IPS-18c (cell line): ENCODE data around the gene CBY2.
"Not testable (repeated sequence)": the region's sequence is repeated elsewhere in the genome, so short reads cannot be mapped to it uniquely, and the experiment has no call there.

ENCODE experiments used
- H3K4me3 ChIP-seq: 2 replicates; pipeline ENCODE4 v1.7.0; 2013; ENCODE audit warnings: low read depth, mild to moderate bottlenecking, low read length, moderate library complexity; ENCODE audit not compliant: insufficient read depth
- H3K9me3 ChIP-seq: one replicate; pipeline ENCODE4 v1.6.1; 2013; ENCODE audit warnings: mild to moderate bottlenecking, low read length, moderate library complexity; ENCODE audit not compliant: control insufficient read depth, insufficient read depth

The CBY2 gene

DNA sequence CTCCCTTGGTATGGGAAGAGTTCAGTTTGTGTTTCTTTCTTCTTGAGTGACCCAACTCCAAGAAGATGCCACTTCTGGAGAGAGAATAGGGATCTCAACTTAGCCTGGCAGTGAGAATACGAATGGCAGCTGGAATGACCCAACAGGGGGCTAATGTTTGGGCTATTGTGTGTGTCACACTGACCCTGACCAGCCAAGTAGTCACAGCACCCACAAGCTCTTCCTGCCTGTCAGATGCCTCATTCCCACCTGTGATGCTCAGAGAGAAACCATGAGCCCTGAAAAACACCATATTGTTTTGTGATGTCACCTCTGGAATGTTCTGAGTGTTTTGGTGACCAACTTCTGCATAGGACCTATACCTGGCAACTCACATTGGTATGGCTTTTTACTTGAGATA lies at the start of gene CBY2:
Gene CBY2 (plus strand): TSS at position 233 of the 400 bp plus-strand sequence. CDS start 71 bp downstream, at position 304.
- Histone ChIP-seq H3K4me3 (no peak within 1 kb of the TSS), H3K9me3 (no peaks in the 10 kb centered on the region)

DNA sequence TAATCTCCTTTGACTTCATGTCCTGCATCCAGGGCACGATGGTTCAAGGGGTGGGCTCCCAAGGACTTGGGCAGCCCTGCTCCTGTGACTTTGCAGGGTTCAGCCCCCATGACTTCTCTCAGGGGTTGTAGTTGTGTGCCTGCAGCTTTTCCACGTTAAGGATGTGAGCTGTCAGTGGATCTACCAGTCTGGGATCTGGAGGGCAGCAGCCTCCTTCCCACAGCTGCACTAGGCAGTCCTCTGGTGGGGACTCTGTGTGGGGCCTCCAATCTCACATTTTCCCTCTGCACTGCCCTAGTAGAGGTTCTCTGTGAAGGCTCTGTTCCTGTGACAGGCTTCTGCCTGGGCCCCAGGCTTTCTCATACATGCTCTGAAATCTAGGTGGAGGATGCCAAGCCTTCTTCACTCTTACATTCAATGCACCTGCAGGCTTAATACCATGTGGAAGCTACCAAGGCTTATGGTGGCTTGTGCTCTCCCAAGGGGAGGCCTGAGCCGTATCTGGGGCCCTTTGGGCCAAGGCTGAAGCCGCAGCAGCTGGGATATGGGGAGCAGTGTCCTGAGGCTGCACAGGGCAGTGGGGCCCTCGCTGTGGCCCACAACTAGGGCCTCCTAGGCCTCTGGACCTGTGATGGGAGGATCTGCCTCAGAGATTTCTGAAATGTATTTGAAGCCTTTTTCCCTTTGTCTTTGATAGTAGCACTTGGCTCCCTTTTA lies 47.3 kb upstream of the CBY2 start:
- no peak overlapping the region for H3K4me3 ChIP-seq

GRCh38 chr13:45658586-45659235 lies 43.4 kb upstream of the CBY2 start:
- Histone ChIP-seq H3K9me3 (no peaks in the 10 kb centered on the region), H3K4me3 (no peak overlapping the region)

More for the DNA sequence above, 47.3 kb upstream of the CBY2 start:
- H3K9me3 ChIP-seq: peaks cover 4% of the 10 kb centered on the region

DNA sequence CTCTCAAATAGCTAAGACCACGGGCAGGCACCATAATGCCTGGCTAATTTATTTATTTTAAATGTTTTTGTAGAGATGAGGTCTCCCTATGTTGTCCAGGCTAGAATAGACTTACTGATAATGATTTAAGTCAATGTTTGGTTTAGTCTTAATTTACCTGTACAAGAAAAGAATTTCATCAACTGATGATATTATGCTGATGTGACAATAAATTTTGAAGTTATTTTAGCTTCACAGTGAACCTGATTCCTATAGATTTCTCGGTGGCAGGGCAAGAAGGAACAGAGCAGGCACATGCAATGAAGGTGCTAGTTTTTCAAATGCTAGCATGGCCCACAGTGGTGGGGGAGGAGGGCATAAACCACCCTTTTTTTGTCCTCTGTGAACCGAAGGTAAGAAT lies 42.6 kb upstream of the CBY2 start:
- no peaks in the 10 kb centered on the region for H3K9me3 ChIP-seq
- no peak overlapping the region for H3K4me3 ChIP-seq

- H3K4me3 ChIP-seq, H3K9me3 ChIP-seq: not testable (repeated sequence)
Observed at GRCh38 chr13:45660458-45660857, 41.7 kb upstream of the CBY2 start.

GRCh38 chr13:45662162-45662561 lies 40.0 kb upstream of the CBY2 start:
- Histone ChIP-seq H3K9me3 (no peaks in the 10 kb centered on the region), H3K4me3 (no peak overlapping the region)

- H3K9me3 ChIP-seq, H3K4me3 ChIP-seq: not testable (repeated sequence)
Observed at GRCh38 chr13:45662903-45663302, 39.2 kb upstream of the CBY2 start.

GRCh38 chr13:45669626-45670025 lies 32.5 kb upstream of the CBY2 start:
- H3K9me3 ChIP-seq, H3K4me3 ChIP-seq: not testable (repeated sequence)

DNA sequence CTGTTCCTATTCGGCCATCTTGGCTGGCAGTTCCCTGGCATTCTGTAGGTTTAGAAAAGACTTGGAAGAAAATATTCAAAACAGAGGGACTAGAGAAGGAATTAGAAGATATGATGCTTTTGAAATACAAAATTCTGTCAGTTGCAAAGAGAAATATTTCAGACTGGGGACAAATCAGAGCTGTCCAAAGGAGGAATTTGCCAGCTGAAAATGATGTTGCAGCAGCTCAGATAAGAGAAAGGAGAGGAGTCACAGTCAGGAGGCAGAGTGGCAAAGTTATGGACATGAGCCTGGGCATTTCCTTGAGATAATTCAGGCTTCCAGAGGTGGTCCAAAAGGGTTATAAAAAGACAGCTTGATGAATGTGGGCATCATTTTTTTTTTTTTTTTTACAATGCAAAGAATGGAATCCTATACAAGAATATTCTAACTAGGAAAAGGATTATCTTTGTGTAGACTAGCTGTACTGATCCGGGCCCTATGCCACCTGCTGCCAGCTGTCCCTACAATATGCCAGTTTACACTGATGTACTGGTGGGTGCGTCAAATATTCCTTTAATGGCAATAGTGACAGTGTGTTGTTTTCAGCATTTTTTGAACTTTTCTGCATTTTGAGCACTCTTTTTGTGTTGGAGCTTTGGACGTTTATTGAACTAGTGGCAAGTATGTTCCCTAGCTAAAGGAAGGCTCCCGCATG lies 31.8 kb upstream of the CBY2 start:
- no peak overlapping the region for H3K4me3 ChIP-seq
- no peaks in the 10 kb centered on the region for H3K9me3 ChIP-seq

- Histone ChIP-seq H3K4me3 (no peak overlapping the region), H3K9me3 (no peaks in the 10 kb centered on the region)
Observed at GRCh38 chr13:45674908-45675307, 27.2 kb upstream of the CBY2 start.

DNA sequence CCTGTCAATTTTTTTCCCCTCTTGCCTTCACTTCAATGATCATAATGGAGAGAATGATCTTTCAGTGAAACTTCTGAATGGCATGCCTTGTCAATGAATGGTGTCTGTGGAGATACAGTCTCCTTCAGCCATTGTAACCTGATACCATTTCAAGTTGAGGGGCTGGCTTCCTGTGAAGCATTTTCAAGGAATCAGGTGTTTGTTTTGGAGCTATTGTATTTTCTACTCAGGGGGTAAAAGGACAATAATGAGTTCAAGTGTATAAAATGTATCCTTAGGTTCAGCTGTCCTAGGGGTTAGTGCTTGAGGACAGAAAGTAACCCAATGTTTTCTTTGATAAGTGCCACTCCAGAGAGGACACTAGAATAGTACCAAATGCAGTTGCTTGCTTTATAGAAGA lies 23.8 kb upstream of the CBY2 start:
- no peaks in the 10 kb centered on the region for H3K9me3 ChIP-seq
- H3K4me3 ChIP-seq: no peak overlapping the region

DNA sequence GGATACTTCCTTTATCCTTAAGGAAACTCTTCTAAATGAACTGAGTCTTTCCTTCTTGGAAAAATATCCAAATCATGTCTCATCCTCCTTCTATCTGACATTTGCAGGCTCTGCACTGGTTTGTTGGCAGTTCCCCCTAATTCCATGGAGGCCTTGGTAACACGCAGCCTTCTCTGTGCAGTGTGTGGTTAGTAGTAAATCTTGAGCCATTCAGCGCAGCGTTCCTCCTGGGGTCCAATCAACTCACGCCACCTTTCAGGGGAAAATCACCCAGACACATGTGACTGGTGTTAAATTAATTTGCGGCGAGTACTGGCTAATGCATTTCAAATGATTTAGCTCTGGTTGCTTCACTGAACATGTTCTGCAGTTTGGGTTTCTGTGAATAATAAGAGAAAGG lies 21.0 kb upstream of the CBY2 start:
- Histone ChIP-seq H3K4me3 (no peak overlapping the region), H3K9me3 (no peaks in the 10 kb centered on the region)

GRCh38 chr13:45682494-45683008 lies 19.6 kb upstream of the CBY2 start:
- no peak overlapping the region for H3K4me3 ChIP-seq
- no peaks in the 10 kb centered on the region for H3K9me3 ChIP-seq

DNA sequence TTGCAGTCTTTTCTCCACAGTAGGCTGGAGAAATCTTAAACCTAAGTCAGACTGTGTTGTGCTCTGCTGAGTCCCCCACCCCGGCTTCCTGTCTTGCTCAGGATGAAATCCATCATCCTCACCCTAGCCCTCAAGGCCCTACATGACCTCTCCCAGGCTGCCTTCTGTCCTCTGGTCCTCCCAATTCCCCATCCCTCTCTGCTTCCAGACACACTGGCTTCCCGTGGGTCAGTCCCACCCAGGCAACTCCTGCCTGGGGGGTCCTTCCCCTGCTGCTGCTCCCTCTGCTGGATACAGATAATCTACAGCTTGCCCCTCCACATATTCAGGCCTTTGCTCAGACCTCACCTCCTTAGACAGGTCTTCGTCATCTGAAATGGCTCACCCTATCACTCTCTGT lies 18.4 kb upstream of the CBY2 start:
- Histone ChIP-seq H3K9me3 (no peaks in the 10 kb centered on the region), H3K4me3 (no peak overlapping the region)

- no peaks in the 10 kb centered on the region for H3K9me3 ChIP-seq
- no peak overlapping the region for H3K4me3 ChIP-seq
Observed at GRCh38 chr13:45688577-45688976, 13.5 kb upstream of the CBY2 start.

GRCh38 chr13:45690636-45691035 lies 11.5 kb upstream of the CBY2 start:
- H3K4me3 ChIP-seq: no peak overlapping the region

DNA sequence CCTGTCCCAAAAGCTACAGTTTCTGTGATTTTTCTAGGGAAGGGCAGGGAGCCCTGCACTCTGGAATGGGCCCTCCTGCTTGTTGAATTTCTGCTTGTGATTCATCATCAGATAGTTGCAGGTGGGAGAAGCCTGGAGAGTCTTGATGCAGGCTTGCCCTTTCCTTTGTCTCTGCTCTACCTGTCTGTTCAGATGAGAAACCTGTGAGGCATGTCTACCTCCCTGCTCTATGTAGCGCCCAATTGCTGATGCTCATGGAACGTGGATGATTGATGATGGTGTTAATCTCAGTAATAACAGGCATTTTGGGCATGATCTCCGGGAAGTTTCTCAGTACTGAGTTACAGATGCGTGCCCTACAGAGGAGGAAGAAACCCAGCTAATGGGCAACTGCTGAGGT lies 10.9 kb upstream of the CBY2 start:
- Histone ChIP-seq H3K4me3 (no peak overlapping the region), H3K9me3 (no peaks in the 10 kb centered on the region)

More at GRCh38 chr13:45690636-45691035, 11.5 kb upstream of the CBY2 start:
- no peaks in the 10 kb centered on the region for H3K9me3 ChIP-seq

DNA sequence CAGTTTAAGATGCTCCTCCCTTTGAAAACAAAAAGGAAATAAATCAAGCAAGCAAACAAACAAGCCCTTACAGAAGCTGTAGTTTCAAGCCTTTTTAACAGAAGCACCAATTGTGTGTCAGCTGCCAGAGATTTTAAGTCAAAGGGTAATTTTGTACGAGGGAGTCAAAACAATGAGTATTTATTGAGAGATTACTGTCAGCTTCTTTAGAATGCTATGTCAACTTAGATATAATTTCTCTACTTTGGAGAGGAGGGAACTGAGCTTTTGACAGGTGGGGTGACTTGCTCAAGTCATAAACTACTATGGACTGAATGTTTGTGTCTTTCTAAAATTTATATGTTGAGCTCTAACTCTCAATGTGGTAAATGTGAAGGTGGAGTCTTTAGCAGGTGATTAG lies 10.5 kb upstream of the CBY2 start:
- Histone ChIP-seq H3K4me3 (no peak overlapping the region), H3K9me3 (no peaks in the 10 kb centered on the region)
